Mesodermal cell (in vitro differentiated cells): Measurements from ENCODE around the gene GPR176.

Experiments
- H3K27ac ChIP-seq: 2 replicates; pipeline ENCODE4 v1.7.0; 2013; ENCODE audit warnings: mild to moderate bottlenecking, low read depth, low read length, moderate library complexity; ENCODE audit not compliant: severe bottlenecking
- H3K36me3 ChIP-seq: 2 replicates; pipeline ENCODE4 v1.7.1; 2013; ENCODE audit warnings: mild to moderate bottlenecking, low read length, moderate library complexity; ENCODE audit not compliant: control insufficient read depth, insufficient read depth
- H3K4me1 ChIP-seq: one replicate; pipeline ENCODE4 v1.7.1; 2013; ENCODE audit warnings: mild to moderate bottlenecking, low read length; ENCODE audit not compliant: insufficient read depth, control insufficient read depth, poor library complexity, severe bottlenecking
- H3K4me3 ChIP-seq: 2 replicates; pipeline ENCODE4 v1.7.0; 2013; ENCODE audit warnings: low read length, control low read depth, mild to moderate bottlenecking; ENCODE audit not compliant: insufficient read depth, poor library complexity, severe bottlenecking; ENCODE audit errors: extremely low read depth
- H3K9me3 ChIP-seq: 2 replicates; pipeline ENCODE4 v1.7.1; 2013; ENCODE audit warnings: mild to moderate bottlenecking, low read length, moderate library complexity; ENCODE audit not compliant: control insufficient read depth
- WGBS, 2 experiments: methylation state at CpG; one replicate each; pipeline ENCODE4 v1.1.5; 2013; ENCODE audit warnings: missing lambda C conversion rate in 2 of 2; ENCODE audit not compliant: insufficient coverage in 2 of 2; 5-methylcytosine and 5-hydroxymethylcytosine counted together

Gene GPR176

GRCh38 chr15:39795486-39795885 is 124.6 kb downstream of the GPR176 start:
- H3K4me1 ChIP-seq, result no peaks in the 10 kb centered on the region
- H3K9me3 ChIP-seq, result no peaks in the 10 kb centered on the region
- H3K27ac ChIP-seq, result no peak overlapping the region
- WGBS, 2 experiments, result 79 to 100% methylated on average over 1 to 3 of the region's 3 CpGs
- no peaks in the 10 kb centered on the region for H3K36me3 ChIP-seq
- no peak overlapping the region for H3K4me3 ChIP-seq

- H3K9me3 ChIP-seq, result no peaks in the 10 kb centered on the region
- no peaks in the 10 kb centered on the region for H3K4me1 ChIP-seq
- H3K36me3 ChIP-seq, result no peaks in the 10 kb centered on the region
- no peak overlapping the region for H3K4me3 ChIP-seq
- 100% methylated on average over 2 of the region's 3 CpGs for WGBS, 2 experiments
- no peak overlapping the region for H3K27ac ChIP-seq
Observed at GRCh38 chr15:39794954-39795353, 125.1 kb downstream of the GPR176 start.

- no peak overlapping the region for H3K27ac ChIP-seq
- H3K36me3 ChIP-seq, result no peaks in the 10 kb centered on the region
- no peaks in the 10 kb centered on the region for H3K9me3 ChIP-seq
- no peak overlapping the region for H3K4me3 ChIP-seq
- H3K4me1 ChIP-seq, result no peaks in the 10 kb centered on the region
- WGBS, 2 experiments, result 90% methylated on average over 2 of the region's 4 CpGs; no CpG with 5 or more reads in 1 of the 2 experiments
Observed at GRCh38 chr15:39793923-39794322, 126.1 kb downstream of the GPR176 start.

GRCh38 chr15:39792844-39793335 is 127.2 kb downstream of the GPR176 start:
- Histone ChIP-seq H3K9me3 (no peaks in the 10 kb centered on the region), H3K36me3 (no peaks in the 10 kb centered on the region), H3K4me1 (peaks cover 7% of the 10 kb centered on the region), H3K27ac (no peak overlapping the region), H3K4me3 (no peak overlapping the region)
- 96 to 100% methylated on average over 2 to 3 of the region's 4 CpGs for WGBS, 2 experiments

- H3K36me3 ChIP-seq, result no peaks in the 10 kb centered on the region
- 100% methylated on average over 1 of the region's 5 CpGs for WGBS, 2 experiments
- peaks cover 13% of the 10 kb centered on the region for H3K4me1 ChIP-seq
- no peaks in the 10 kb centered on the region for H3K9me3 ChIP-seq
- no peak overlapping the region for H3K27ac ChIP-seq
- H3K4me3 ChIP-seq, result no peak overlapping the region
Observed at GRCh38 chr15:39792025-39792843, 127.8 kb downstream of the GPR176 start.

- H3K4me3 ChIP-seq, result no peak overlapping the region
- peaks cover 20% of the 10 kb centered on the region for H3K4me1 ChIP-seq
- H3K36me3 ChIP-seq, result no peaks in the 10 kb centered on the region
- no peak overlapping the region for H3K27ac ChIP-seq
- 100% methylated on average over 2 of the region's 4 CpGs for WGBS, 2 experiments
- no peaks in the 10 kb centered on the region for H3K9me3 ChIP-seq
Observed at GRCh38 chr15:39789736-39790135, 130.3 kb downstream of the GPR176 start.

- Histone ChIP-seq H3K4me3 (no peak overlapping the region), H3K36me3 (no peaks in the 10 kb centered on the region), H3K27ac (no peak overlapping the region), H3K9me3 (no peaks in the 10 kb centered on the region), H3K4me1 (peaks cover 27% of the 10 kb centered on the region)
- WGBS, 2 experiments, result 60% methylated on average over 1 of the region's 3 CpGs; no CpG with 5 or more reads in 1 of the 2 experiments
Observed at GRCh38 chr15:39788800-39789565, 131.1 kb downstream of the GPR176 start.

GRCh38 chr15:39788108-39788507 is 132.0 kb downstream of the GPR176 start:
- no peak overlapping the region for H3K27ac ChIP-seq
- no peaks in the 10 kb centered on the region for H3K36me3 ChIP-seq
- no peak overlapping the region for H3K4me3 ChIP-seq
- H3K4me1 ChIP-seq, result peaks cover 32% of the 10 kb centered on the region
- no peaks in the 10 kb centered on the region for H3K9me3 ChIP-seq
- WGBS, 2 experiments, result 76 to 80% methylated on average over 3 to 4 of the region's 4 CpGs

GRCh38 chr15:39787479-39787878 is 132.6 kb downstream of the GPR176 start:
- H3K27ac ChIP-seq, result no peak overlapping the region
- H3K36me3 ChIP-seq, result no peaks in the 10 kb centered on the region
- 0% methylated on average over 1 of the region's 1 CpG; no CpG with 5 or more reads in 1 of the 2 experiments for WGBS, 2 experiments
- H3K9me3 ChIP-seq, result no peaks in the 10 kb centered on the region
- H3K4me1 ChIP-seq, result peaks cover 32% of the 10 kb centered on the region
- no peak overlapping the region for H3K4me3 ChIP-seq

GRCh38 chr15:39786447-39787056 is 133.5 kb downstream of the GPR176 start:
- H3K36me3 ChIP-seq, result no peaks in the 10 kb centered on the region
- H3K27ac ChIP-seq, result no peak overlapping the region
- peaks cover 32% of the 10 kb centered on the region for H3K4me1 ChIP-seq
- 17% methylated on average over 3 of the region's 5 CpGs; no CpG with 5 or more reads in 1 of the 2 experiments for WGBS, 2 experiments
- no peak overlapping the region for H3K4me3 ChIP-seq
- no peaks in the 10 kb centered on the region for H3K9me3 ChIP-seq
